ENCODE measurements around the gene CHCHD6. TPM values are rescaled to one million over a fixed set of nuclear protein-coding genes. Genes with fewer than 3 reads are reported as not detected.

Gene CHCHD6
- polyA plus RNA-seq, 1 donor = 10.8 TPM

GRCh38 chr3:126917232-126917804 is 213.3 kb downstream of the CHCHD6 start:
- Histone ChIP-seq H3K4me3 (ENCODE audit: low read length) (no peak overlapping the region), H3K4me1 (ENCODE audit: control insufficient read depth, insufficient read depth, low read length) (peaks cover 9% of the 10 kb centered on the region), H3K27me3 (ENCODE audit: control insufficient read depth, insufficient read depth, low read length) (no peaks in the 10 kb centered on the region), H3K36me3 (ENCODE audit: control insufficient read depth, insufficient read depth, low read length) (peaks cover 3% of the 10 kb centered on the region), H3K9me3 (ENCODE audit: control insufficient read depth, low read depth, low read length) (no peaks in the 10 kb centered on the region), H3K27ac (ENCODE audit: low read length) (no peak overlapping the region)
- DNase-seq = no peak
- no CpG with 5 or more reads among the region's 6 CpGs for WGBS (ENCODE audit: insufficient coverage, low lambda C conversion rate)

DNA sequence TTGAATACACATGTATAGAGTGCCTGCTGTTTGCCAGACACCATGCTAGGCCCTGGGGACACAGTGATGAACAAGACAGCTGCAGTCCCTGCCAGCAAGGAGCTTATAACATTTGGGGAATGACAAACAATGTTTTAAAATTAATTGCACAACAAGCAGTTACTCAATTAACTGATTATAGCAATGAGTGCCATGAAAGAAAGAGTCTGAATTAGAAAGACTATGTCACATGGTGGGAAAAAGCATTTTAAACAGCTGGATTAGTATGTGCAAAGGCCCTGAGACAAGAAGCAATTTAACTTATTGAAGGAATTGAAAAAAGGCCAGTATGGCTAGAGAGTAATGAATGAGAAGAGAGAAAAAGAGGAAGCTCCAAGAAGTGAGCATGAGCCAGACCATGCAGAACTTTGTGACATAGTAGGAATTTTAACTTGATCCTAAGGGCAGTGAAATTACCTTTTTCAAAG is 214.3 kb downstream of the CHCHD6 start:
- peaks cover 3% of the 10 kb centered on the region for H3K36me3 ChIP-seq (ENCODE audit: control insufficient read depth, insufficient read depth, low read length)
- no peak overlapping the region for H3K27ac ChIP-seq (ENCODE audit: low read length)
- peaks cover 9% of the 10 kb centered on the region for H3K4me1 ChIP-seq (ENCODE audit: control insufficient read depth, insufficient read depth, low read length)
- no peaks in the 10 kb centered on the region for H3K9me3 ChIP-seq (ENCODE audit: control insufficient read depth, low read depth, low read length)
- no peak for DNase-seq
- H3K27me3 ChIP-seq (ENCODE audit: control insufficient read depth, insufficient read depth, low read length) = no peaks in the 10 kb centered on the region
- H3K4me3 ChIP-seq (ENCODE audit: low read length) = no peak overlapping the region

DNA sequence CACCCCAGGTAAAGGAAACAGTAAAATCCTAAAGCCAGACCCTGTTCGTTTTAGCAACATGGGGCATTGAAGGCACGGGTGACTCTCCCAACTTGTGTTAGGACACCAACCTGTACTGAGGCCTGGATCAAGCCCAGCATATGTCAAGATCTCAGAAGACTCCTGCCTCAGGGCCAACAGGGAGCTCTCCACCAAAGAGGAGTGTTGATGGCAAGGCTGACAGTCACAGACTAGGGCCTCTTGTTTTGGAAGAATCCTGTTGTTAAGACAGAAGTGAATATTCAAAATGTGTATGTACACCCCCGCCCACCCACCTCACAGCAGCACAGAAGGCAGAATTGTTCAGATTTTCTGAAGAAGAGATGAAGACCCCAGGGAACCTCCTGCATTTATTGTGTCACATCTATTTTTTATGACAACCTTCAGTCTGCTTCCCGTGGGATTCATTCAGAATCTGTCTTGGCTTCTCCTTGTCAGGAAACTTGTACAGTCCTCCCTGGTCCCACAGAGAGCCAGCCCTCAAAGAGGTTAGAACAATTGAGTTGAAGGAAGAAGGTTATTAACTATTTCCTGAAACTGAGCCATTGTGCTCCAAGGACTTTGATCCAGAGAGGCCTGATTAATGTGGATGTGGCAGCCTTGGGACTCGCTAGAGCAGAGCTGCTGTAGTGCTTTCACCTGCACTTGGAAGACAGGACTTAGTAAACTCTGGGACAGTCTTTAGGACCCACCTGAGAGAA is 217.2 kb downstream of the CHCHD6 start:
- Histone ChIP-seq H3K9me3 (ENCODE audit: control insufficient read depth, low read depth, low read length) (no peaks in the 10 kb centered on the region), H3K27ac (ENCODE audit: low read length) (peak overlapping the region; percentile 32), H3K4me1 (ENCODE audit: control insufficient read depth, insufficient read depth, low read length) (peaks cover 15% of the 10 kb centered on the region), H3K36me3 (ENCODE audit: control insufficient read depth, insufficient read depth, low read length) (peaks cover 3% of the 10 kb centered on the region), H3K27me3 (ENCODE audit: control insufficient read depth, insufficient read depth, low read length) (no peaks in the 10 kb centered on the region), H3K4me3 (ENCODE audit: low read length) (no peak overlapping the region)
- 20% methylated on average over 1 of the region's 5 CpGs for WGBS (ENCODE audit: insufficient coverage, low lambda C conversion rate)
- peak; percentile 56 to 90 for DNase-seq

DNA sequence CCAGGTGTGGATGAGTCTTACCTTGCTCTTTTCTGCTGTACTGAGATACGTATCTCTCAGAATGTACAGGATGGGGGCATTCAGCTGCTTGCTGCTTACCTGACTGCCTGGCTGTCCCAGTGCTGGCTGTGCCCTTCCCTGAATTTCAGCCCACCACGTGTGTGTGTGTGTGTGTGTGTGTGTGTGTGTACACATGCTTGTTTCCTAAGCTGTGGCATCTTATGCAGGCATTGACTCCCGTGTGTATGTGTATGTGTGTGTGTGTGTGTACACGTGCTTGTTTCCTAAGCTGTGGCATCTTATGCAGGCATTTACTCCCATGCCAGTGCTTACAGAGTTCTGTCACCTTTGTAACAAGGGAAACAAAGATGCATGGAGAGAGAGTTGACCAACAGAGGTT is 218.4 kb downstream of the CHCHD6 start:
- WGBS (ENCODE audit: insufficient coverage, low lambda C conversion rate) = no CpG with 5 or more reads among the region's 4 CpGs
- H3K27ac ChIP-seq (ENCODE audit: low read length) = no peak overlapping the region
- no peaks in the 10 kb centered on the region for H3K36me3 ChIP-seq (ENCODE audit: control insufficient read depth, insufficient read depth, low read length)
- H3K9me3 ChIP-seq (ENCODE audit: control insufficient read depth, low read depth, low read length) = no peaks in the 10 kb centered on the region
- H3K27me3 ChIP-seq (ENCODE audit: control insufficient read depth, insufficient read depth, low read length) = no peaks in the 10 kb centered on the region
- peaks cover 15% of the 10 kb centered on the region for H3K4me1 ChIP-seq (ENCODE audit: control insufficient read depth, insufficient read depth, low read length)
- H3K4me3 ChIP-seq (ENCODE audit: low read length) = no peak overlapping the region
- DNase-seq = no peak

DNA sequence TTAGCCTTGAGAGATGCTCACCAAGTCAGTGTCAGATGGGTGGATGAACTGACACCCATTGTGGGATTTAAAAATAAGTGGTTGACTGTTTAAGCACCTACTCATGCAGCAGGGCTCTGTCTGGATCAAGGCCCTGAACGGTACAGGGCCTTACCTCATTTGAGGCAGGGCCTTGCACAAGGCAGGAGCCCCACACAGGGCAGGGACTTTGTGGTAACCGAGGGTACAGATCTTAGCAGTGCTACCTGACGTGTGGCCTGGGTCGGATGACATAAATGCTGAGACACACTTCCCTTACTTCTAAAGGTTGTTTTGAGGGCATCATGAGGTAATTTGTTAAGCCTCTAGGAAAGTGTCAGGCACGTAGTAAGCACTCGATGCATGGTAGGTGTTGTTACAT is 219.4 kb downstream of the CHCHD6 start:
- no peak overlapping the region for H3K27ac ChIP-seq (ENCODE audit: low read length)
- no peak for DNase-seq
- no peaks in the 10 kb centered on the region for H3K9me3 ChIP-seq (ENCODE audit: control insufficient read depth, low read depth, low read length)
- H3K4me3 ChIP-seq (ENCODE audit: low read length) = no peak overlapping the region
- no peaks in the 10 kb centered on the region for H3K27me3 ChIP-seq (ENCODE audit: control insufficient read depth, insufficient read depth, low read length)
- H3K36me3 ChIP-seq (ENCODE audit: control insufficient read depth, insufficient read depth, low read length) = no peaks in the 10 kb centered on the region
- peaks cover 15% of the 10 kb centered on the region for H3K4me1 ChIP-seq (ENCODE audit: control insufficient read depth, insufficient read depth, low read length)
- WGBS (ENCODE audit: insufficient coverage, low lambda C conversion rate) = no CpG with 5 or more reads among the region's 6 CpGs

DNA sequence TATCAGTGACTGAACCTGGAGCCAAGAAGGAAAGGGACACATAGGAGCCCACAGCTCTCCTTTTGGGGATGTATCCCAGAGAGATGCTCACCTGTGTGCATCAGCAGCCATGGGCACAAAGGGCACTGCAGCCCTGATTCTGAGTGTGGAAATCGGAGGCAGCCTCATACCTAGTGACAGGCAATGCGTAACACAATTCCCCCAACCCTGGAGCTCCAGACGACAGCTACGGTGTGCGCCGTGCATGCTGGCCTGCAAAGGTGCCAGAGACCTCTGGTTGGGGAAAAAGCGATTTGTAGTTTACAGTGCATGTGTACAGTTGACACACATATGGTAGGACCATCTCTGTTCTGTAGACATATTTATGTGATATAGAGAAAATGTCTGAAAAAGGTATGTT is 219.9 kb downstream of the CHCHD6 start:
- Histone ChIP-seq H3K9me3 (ENCODE audit: control insufficient read depth, low read depth, low read length) (no peaks in the 10 kb centered on the region), H3K27ac (ENCODE audit: low read length) (no peak overlapping the region), H3K27me3 (ENCODE audit: control insufficient read depth, insufficient read depth, low read length) (no peaks in the 10 kb centered on the region), H3K4me1 (ENCODE audit: control insufficient read depth, insufficient read depth, low read length) (peaks cover 15% of the 10 kb centered on the region), H3K4me3 (ENCODE audit: low read length) (no peak overlapping the region), H3K36me3 (ENCODE audit: control insufficient read depth, insufficient read depth, low read length) (no peaks in the 10 kb centered on the region)
- no CpG with 5 or more reads among the region's 7 CpGs for WGBS (ENCODE audit: insufficient coverage, low lambda C conversion rate)
- DNase-seq = no peak

DNA sequence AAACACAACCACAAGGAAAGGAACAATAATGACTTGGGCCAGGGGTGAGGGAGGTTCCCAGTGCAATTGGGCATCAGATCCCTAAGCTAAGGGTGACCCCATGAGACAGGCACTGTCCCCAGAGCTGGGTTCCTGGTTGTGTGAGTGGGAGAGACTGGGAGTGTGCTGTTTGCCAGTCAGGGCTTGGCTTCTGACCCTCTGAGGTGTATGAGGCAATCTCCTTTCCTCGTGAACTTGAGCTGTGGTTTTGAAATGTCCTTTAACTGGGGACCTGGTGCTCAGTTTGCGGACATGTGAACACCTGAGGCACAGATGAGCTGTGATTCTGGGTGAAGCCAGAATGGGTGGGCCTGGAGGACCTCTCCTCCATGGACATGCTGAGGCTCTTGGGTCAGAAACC is 220.4 kb downstream of the CHCHD6 start:
- no CpG with 5 or more reads among the region's 2 CpGs for WGBS (ENCODE audit: insufficient coverage, low lambda C conversion rate)
- Histone ChIP-seq H3K4me3 (ENCODE audit: low read length) (no peak overlapping the region), H3K27ac (ENCODE audit: low read length) (no peak overlapping the region), H3K27me3 (ENCODE audit: control insufficient read depth, insufficient read depth, low read length) (no peaks in the 10 kb centered on the region), H3K4me1 (ENCODE audit: control insufficient read depth, insufficient read depth, low read length) (peaks cover 15% of the 10 kb centered on the region), H3K36me3 (ENCODE audit: control insufficient read depth, insufficient read depth, low read length) (no peaks in the 10 kb centered on the region), H3K9me3 (ENCODE audit: control insufficient read depth, low read depth, low read length) (no peaks in the 10 kb centered on the region)
- DNase-seq = peak; percentile 33 to 65

- no CpG with 5 or more reads among the region's 14 CpGs for WGBS (ENCODE audit: insufficient coverage, low lambda C conversion rate)
- H3K27ac ChIP-seq (ENCODE audit: low read length) = no peak overlapping the region
- peaks cover 15% of the 10 kb centered on the region for H3K4me1 ChIP-seq (ENCODE audit: control insufficient read depth, insufficient read depth, low read length)
- no peaks in the 10 kb centered on the region for H3K27me3 ChIP-seq (ENCODE audit: control insufficient read depth, insufficient read depth, low read length)
- no peak overlapping the region for H3K4me3 ChIP-seq (ENCODE audit: low read length)
- H3K36me3 ChIP-seq (ENCODE audit: control insufficient read depth, insufficient read depth, low read length) = no peaks in the 10 kb centered on the region
- H3K9me3 ChIP-seq (ENCODE audit: control insufficient read depth, low read depth, low read length) = no peaks in the 10 kb centered on the region
- DNase-seq = no peak
Observed at GRCh38 chr3:126925411-126926171, 221.6 kb downstream of the CHCHD6 start.

GRCh38 chr3:126926684-126927400 is 222.8 kb downstream of the CHCHD6 start:
- DNase-seq = no peak
- WGBS (ENCODE audit: insufficient coverage, low lambda C conversion rate) = 80% methylated on average over 1 of the region's 11 CpGs
- no peaks in the 10 kb centered on the region for H3K9me3 ChIP-seq (ENCODE audit: control insufficient read depth, low read depth, low read length)
- no peak overlapping the region for H3K4me3 ChIP-seq (ENCODE audit: low read length)
- peaks cover 10% of the 10 kb centered on the region for H3K4me1 ChIP-seq (ENCODE audit: control insufficient read depth, insufficient read depth, low read length)
- no peaks in the 10 kb centered on the region for H3K36me3 ChIP-seq (ENCODE audit: control insufficient read depth, insufficient read depth, low read length)
- no peaks in the 10 kb centered on the region for H3K27me3 ChIP-seq (ENCODE audit: control insufficient read depth, insufficient read depth, low read length)
- H3K27ac ChIP-seq (ENCODE audit: low read length) = no peak overlapping the region

- Histone ChIP-seq H3K4me1 (ENCODE audit: control insufficient read depth, insufficient read depth, low read length) (peaks cover 6% of the 10 kb centered on the region), H3K9me3 (ENCODE audit: control insufficient read depth, low read depth, low read length) (no peaks in the 10 kb centered on the region), H3K36me3 (ENCODE audit: control insufficient read depth, insufficient read depth, low read length) (no peaks in the 10 kb centered on the region), H3K27me3 (ENCODE audit: control insufficient read depth, insufficient read depth, low read length) (no peaks in the 10 kb centered on the region), H3K4me3 (ENCODE audit: low read length) (no peak overlapping the region), H3K27ac (ENCODE audit: low read length) (no peak overlapping the region)
- no CpG with 5 or more reads among the region's 4 CpGs for WGBS (ENCODE audit: insufficient coverage, low lambda C conversion rate)
- DNase-seq = no peak
Observed at GRCh38 chr3:126927401-126927750, 223.3 kb downstream of the CHCHD6 start.
